Coronary artery (tissue), 2 donors: ENCODE data around the gene PDE2A.
"Not testable (repeated sequence)": the region's sequence is repeated elsewhere in the genome, so short reads cannot be mapped to it uniquely, and the experiment has no call there.

Experiments used
- DNase-seq: peaks from one replicate; pipeline ENCODE4 v3.0.0-alpha.2; 2017; ENCODE audit warnings: low spot score
- H3K27ac ChIP-seq, 2 donors: fragments of 200-600 bp; sonication (generic); one replicate each; pipeline ENCODE4 v1.5.1; 2016 to 2019
- H3K4me3 ChIP-seq: fragments of 200-600 bp; sonication (generic); 2 replicates; pipeline ENCODE4 v1.5.1; 2016; ENCODE audit warnings: mild to moderate bottlenecking, moderate library complexity
- CTCF ChIP-seq: fragments of 200-600 bp; sonication (generic); IDR thresholded peaks from one replicate; pipeline ENCODE4 v1.5.1; 2019; ENCODE audit warnings: antibody characterized with exemption

The PDE2A gene

GRCh38 chr11:72562431-72562830 lies 111.8 kb downstream of the PDE2A start:
- Histone ChIP-seq H3K27ac (no peak overlapping the region), H3K4me3 (no peak overlapping the region)
- no peak for TF ChIP-seq CTCF
- no peak for DNase-seq

DNA sequence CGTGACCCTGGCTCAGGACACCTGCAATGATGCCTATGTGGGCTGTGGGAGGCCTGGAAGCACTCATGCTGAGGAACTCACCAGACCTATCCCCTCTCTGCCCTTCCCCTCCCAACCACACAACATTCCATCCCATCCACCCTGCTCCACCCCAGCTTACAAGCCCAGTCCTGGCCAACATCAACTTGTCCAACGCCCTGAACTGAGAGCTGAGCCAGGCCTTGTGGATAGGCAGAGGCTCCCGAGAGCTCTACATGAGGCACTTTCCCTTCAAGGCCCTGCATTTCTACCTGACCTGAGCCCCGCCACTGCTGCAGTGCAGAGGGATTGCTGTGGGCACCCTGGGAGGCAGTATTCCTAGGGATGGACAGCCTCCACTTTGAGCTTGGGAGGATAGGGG lies 112.4 kb downstream of the PDE2A start:
- DNase-seq, result no peak
- H3K27ac ChIP-seq, result no peak overlapping the region
- no peak overlapping the region for H3K4me3 ChIP-seq
- TF ChIP-seq CTCF, result no peak

GRCh38 chr11:72560864-72561263 lies 113.4 kb downstream of the PDE2A start:
- not testable (repeated sequence) for H3K27ac ChIP-seq, H3K4me3 ChIP-seq, DNase-seq

- DNase-seq, result no peak
- no peak overlapping the region for H3K4me3 ChIP-seq
- TF ChIP-seq CTCF, result no peak
- no peak overlapping the region for H3K27ac ChIP-seq
Measured at GRCh38 chr11:72556433-72556832, 117.8 kb downstream of the PDE2A start.

DNA sequence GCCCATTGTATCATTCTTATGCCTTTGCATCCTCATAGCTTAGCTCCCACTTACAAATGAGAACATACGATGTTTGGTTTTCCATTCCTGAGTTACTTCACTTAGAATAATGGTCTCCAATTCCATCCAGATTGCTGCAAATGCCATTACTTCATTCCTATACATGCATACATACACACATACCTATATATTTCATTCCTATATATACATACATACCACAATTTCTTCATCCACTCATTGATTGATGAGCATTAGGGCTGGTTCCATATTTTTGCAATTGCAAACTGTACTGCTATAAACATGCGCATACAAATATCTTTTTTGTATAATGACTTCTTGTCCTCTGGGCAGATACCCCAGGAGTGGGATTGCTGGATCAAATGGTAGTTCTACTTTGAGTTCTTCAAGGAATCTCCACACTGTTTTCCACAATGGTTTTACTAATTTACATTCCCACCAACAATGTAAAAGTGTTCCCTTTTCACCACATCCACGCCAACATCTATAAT lies 119.2 kb downstream of the PDE2A start:
- H3K4me3 ChIP-seq, DNase-seq, H3K27ac ChIP-seq: not testable (repeated sequence)

DNA sequence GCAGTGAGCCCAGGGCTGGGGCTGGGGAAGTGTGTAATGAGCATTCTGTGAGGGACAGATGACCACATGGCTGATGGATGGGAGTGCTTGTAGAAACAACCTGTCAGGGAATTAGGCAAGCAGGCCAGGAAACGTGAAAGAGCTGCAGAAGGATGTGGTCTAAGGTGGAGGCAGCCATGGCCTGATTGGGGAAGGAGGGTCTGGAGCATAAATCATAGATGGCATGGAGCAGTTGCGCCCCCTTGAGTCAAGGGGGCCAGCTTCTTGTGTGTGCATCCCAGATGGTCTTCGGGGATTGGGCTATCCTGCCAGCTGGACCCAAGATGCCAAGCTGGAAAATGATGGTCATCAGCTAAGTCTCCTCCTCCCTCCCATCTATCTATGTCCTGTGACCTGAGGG lies 120.5 kb downstream of the PDE2A start:
- TF ChIP-seq CTCF, result no peak
- Histone ChIP-seq H3K4me3 (no peak overlapping the region), H3K27ac (no peak overlapping the region)
- DNase-seq, result no peak

DNA sequence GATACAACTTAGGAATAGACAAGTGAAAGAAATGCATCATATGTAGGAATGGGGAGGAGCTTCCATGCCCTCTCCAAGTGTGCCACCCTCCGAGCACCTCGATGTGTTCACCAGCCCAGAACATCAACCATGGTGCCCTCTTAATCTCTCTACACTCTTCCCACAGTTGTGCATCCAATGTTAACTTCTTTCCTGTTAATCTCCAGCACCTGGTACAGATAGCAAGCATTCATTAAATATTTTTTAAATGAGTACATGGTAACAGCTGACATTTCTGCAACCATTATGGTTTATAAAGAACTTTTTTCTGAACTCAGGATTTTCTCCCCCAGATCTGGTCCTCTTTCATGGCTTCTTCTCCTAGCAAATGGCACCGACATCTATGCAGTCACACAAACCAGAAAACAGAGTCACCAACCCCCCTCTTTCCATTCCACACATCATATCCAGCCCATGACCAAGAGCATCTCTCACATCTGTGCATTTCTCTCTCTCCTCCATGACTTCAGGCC lies 121.8 kb downstream of the PDE2A start:
- Histone ChIP-seq H3K27ac (no peak overlapping the region), H3K4me3 (no peak overlapping the region)
- no peak for DNase-seq
- no peak for TF ChIP-seq CTCF

DNA sequence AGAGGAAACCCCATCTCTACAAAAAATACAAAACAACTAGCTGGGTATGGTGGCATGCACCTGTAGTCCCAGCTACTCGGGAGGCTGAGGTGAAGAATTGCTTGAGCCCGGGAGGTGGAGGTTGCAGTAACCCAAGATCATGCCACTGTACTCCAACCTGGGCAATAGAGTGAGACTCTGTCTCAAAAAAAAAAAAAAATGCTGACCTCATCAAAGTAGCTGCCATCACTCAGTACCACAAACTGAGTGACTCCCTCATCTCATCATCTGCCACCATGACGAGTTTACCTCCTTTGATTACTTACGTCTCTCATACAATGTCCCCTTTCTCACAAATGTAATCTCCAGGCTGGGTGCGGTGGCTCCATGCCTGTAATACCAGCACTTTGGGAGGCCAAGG lies 122.7 kb downstream of the PDE2A start:
- no peak for TF ChIP-seq CTCF
- H3K4me3 ChIP-seq, result no peak overlapping the region
- H3K27ac ChIP-seq, result no peak overlapping the region
- no peak for DNase-seq
